Upper lobe of left lung (tissue), 6 donors: ENCODE data around the gene HNRNPDL. TPM values are rescaled to one million over a fixed set of nuclear protein-coding genes. Genes with fewer than 3 reads are reported as not detected.
A peak's percentile ranks its signal among the peaks of the same experiment; 100 is the strongest.

ENCODE experiments used
- ATAC-seq, 2 donors: fragments of 200-7000 bp; cut with Tn5 transposase; one replicate each; pipeline ENCODE4 v1.9.1; 2022; ENCODE audit warnings: mild to moderate bottlenecking in 2 of 2, moderate library complexity in 2 of 2; ENCODE audit not compliant: low FRiP score in 2 of 2
- DNase-seq, 2 donors: peaks; one replicate each; pipeline ENCODE4 v3.0.0-alpha.2; 2019 to 2020
- H3K27ac ChIP-seq, 4 donors: fragments of 200-600 bp; sonication (generic); one replicate each; pipeline ENCODE4 v1.5.1; 2016 to 2019
- H3K27me3 ChIP-seq, 4 donors: fragments of 200-600 bp; sonication (generic); one replicate each; pipeline ENCODE4 v1.5.1; 2017 to 2019
- H3K36me3 ChIP-seq, 4 donors: fragments of 200-600 bp; sonication (generic); one replicate each; pipeline ENCODE4 v1.5.1; 2016 to 2019
- H3K4me1 ChIP-seq, 4 donors: fragments of 200-600 bp; sonication (generic); one replicate each; pipeline ENCODE4 v1.5.1; 2018 to 2019
- H3K4me3 ChIP-seq, 4 donors: fragments of 200-600 bp; sonication (generic); one replicate each; pipeline ENCODE4 v1.5.1; 2017 to 2019; ENCODE audit warnings: mild to moderate bottlenecking in 2 of 4, moderate library complexity in 1 of 4
- H3K9me3 ChIP-seq, 4 donors: fragments of 200-600 bp; sonication (generic); one replicate each; pipeline ENCODE4 v1.5.1; 2018 to 2019
- EP300 ChIP-seq, 4 donors: sonication (generic); formaldehyde crosslinking; IDR thresholded peaks; one replicate each; pipeline ENCODE4 v1.5.1; 2017; ENCODE audit warnings: antibody characterized with exemption in 4 of 4, control low read depth in 2 of 4
- POLR2A ChIP-seq, 4 donors: fragments of 450-650 bp; IDR thresholded peaks; one replicate each; pipeline ENCODE4 v1.5.1; 2016 to 2017; ENCODE audit warnings: antibody characterized with exemption in 4 of 4, mild to moderate bottlenecking in 2 of 4
- POLR2AphosphoS5 ChIP-seq, 2 donors: sonication (generic); formaldehyde crosslinking; IDR thresholded peaks; one replicate each; pipeline ENCODE4 v1.5.1; 2017; ENCODE audit warnings: antibody characterized with exemption in 2 of 2
- WGBS, 2 donors: methylation state at CpG; one replicate each; pipeline ENCODE4 v1.1.5; 2017 to 2018; 5-methylcytosine and 5-hydroxymethylcytosine counted together
- total RNA-seq, 6 donors: library from RNA; depleted of rRNA in 4 of 6; stranded (reverse); fragments of >200 nt in 4 of 6; gene quantifications; one replicate each; pipeline versions ENCODE4 v1.1.0 to v1.2.1, GENCODE V29; 2016 to 2021
- TF ChIP-seq, protein P1 (sequence below), 6 experiments: fragments of 450-650 bp in 4 of 6; fragments of 200-600 bp in 2 of 6; sonication (generic) in 2 of 6; IDR thresholded peaks; one replicate each; pipeline ENCODE4 v1.5.1; 2016 to 2019; ENCODE audit warnings: antibody characterized with exemption in 6 of 6
- donor health status: DM: no; HTN: no; CAD: no; lungs with moderate emphysema.
- donor health status: DM: no; HTN: yes; CAD: no; lungs with severe emphysema.

The HNRNPDL gene
- total RNA-seq, 6 donors from 2014 or later = 141 to 249 (median 186) TPM

DNA sequence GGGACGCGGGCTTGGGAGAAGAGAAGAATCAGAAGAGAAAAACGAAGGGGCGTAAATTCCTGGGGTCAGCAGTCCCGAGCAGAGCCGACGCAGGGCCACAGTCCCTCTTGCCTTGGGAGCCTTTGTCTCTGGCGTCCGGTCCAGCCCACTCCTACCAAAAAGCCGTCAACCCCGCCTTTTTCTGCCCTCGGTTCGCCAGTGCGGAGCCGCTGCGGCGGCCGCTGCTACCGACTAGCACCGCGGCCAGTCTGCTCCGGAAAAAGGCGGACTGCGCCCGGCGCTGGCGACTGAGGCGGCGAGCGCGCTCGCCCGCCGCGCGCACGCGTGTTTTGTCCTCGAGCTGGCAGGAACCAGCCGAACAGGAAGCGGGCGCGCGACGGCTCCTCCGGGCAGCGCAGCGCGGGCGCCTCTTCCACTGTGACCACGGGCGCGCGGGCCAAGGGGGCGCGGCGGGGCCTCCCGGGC is 502 bp downstream of the HNRNPDL start:
- peaks cover 10 to 26% (median 16%) of the 10 kb centered on the region in 4 donors for H3K36me3 ChIP-seq
- DNase-seq (peak in 1 of 2 donors; percentile 95), ATAC-seq (peak; percentile 2 to 28)
- H3K4me1 ChIP-seq = peaks cover 33 to 47% (median 37%) of the 10 kb centered on the region in 4 donors
- H3K27me3 ChIP-seq = no peaks in the 10 kb centered on the region
- WGBS, 2 donors = 0 to 1% methylated on average over 9 to 36 of the region's 58 CpGs
- H3K9me3 ChIP-seq = no peaks in the 10 kb centered on the region
- peak overlapping the region; percentile 82 to 91 (median 88) for H3K4me3 ChIP-seq
- H3K27ac ChIP-seq = peak overlapping the region; percentile 96 to 99 (median 96)
- TF ChIP-seq, protein P1, sequence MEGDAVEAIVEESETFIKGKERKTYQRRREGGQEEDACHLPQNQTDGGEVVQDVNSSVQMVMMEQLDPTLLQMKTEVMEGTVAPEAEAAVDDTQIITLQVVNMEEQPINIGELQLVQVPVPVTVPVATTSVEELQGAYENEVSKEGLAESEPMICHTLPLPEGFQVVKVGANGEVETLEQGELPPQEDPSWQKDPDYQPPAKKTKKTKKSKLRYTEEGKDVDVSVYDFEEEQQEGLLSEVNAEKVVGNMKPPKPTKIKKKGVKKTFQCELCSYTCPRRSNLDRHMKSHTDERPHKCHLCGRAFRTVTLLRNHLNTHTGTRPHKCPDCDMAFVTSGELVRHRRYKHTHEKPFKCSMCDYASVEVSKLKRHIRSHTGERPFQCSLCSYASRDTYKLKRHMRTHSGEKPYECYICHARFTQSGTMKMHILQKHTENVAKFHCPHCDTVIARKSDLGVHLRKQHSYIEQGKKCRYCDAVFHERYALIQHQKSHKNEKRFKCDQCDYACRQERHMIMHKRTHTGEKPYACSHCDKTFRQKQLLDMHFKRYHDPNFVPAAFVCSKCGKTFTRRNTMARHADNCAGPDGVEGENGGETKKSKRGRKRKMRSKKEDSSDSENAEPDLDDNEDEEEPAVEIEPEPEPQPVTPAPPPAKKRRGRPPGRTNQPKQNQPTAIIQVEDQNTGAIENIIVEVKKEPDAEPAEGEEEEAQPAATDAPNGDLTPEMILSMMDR (IDR thresholded peaks at IDR 0.05) = peak in 1 of 6 experiments; percentile 25
- TF ChIP-seq POLR2AphosphoS5 (IDR thresholded peaks at IDR 0.05) (no peak), POLR2A (IDR thresholded peaks at IDR 0.05) (peak in 1 of 4 donors; percentile 48), EP300 (IDR thresholded peaks at IDR 0.05) (no peak)

DNA sequence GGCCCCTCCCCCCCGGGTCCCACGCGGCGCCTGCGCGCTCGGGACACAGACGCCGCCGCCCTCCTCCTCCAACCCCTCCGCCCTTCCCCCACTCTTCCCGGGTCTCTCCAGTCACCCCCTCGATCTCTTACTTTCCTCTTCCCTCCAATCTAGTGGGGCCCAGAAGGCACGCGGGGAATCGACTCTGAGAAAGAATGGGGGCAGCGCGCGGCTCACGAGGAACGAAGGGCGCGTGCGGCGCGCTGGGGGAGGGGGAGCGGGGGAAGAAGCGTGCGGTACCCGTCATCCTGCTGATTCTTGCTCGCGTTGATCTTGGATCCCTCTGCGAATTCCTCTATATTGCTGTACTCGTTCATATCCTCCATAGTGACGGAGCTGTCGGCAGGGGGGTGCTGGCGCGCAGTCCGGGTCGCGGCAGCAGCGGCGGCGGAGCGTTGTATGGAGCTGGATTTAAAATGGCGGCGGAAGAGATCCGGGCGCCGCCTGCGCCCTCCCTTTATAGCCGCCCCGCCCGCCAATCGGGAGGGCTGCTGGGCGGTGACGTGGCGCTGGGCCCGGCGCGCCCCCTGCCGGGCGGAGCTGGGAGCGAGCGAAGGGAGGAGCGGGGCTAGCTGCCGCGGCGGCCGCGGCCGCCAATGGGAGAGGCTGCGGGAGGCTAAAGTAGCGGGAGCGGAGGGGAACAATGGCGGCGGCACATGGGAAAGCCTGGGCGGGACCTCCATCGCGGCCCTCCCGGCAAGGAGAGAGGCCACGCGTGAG is 1.1 kb downstream of the HNRNPDL start:
- DNase-seq (peak; percentile 90 to 100), ATAC-seq (peak; percentile 93 to 97)
- TF ChIP-seq POLR2A (IDR thresholded peaks at IDR 0.05) (peak; percentile 31 to 91 (median 70)), EP300 (IDR thresholded peaks at IDR 0.05) (no peak), POLR2AphosphoS5 (IDR thresholded peaks at IDR 0.05) (peak; percentile 81 to 91)
- TF ChIP-seq, protein P1 (IDR thresholded peaks at IDR 0.05) = peak; percentile 99
- 1% methylated on average over 47 to 74 of the region's 83 CpGs for WGBS, 2 donors
- no peaks in the 10 kb centered on the region for H3K27me3 ChIP-seq
- H3K4me1 ChIP-seq = peaks cover 33 to 47% (median 37%) of the 10 kb centered on the region in 4 donors
- peak overlapping the region; percentile 96 to 99 (median 96) for H3K27ac ChIP-seq
- H3K4me3 ChIP-seq = peak overlapping the region; percentile 86 to 91 (median 88)
- peaks cover 15 to 32% (median 22%) of the 10 kb centered on the region in 4 donors for H3K36me3 ChIP-seq
- H3K9me3 ChIP-seq = no peaks in the 10 kb centered on the region

DNA sequence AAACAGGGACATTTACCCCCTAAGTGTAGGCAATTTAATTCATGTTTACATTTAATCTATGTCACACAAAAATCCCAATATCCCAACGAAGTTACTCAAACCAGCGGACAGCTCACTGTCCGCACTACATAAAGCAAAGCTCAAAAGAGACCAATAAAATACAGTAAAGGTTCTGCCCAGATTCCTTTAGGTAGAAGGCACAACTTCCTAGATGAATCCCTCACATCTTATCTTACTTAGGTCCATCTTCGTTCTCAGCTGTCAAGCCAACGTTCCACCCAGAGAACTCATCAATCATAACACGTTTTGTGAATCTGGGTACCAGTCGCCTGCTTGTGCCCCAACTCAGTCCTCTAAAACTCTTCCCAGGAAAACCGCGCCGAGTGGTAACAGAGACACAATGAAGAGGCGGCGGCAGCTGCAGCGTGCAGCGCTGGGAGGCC is 1.7 kb downstream of the HNRNPDL start:
- 1 to 2% methylated on average over 14 of the region's 14 CpGs for WGBS, 2 donors
- Histone ChIP-seq H3K4me3 (peak overlapping the region; percentile 86 to 91 (median 88)), H3K27ac (peak overlapping the region; percentile 96 to 99 (median 96)), H3K9me3 (no peaks in the 10 kb centered on the region), H3K4me1 (peaks cover 33 to 47% (median 37%) of the 10 kb centered on the region in 4 donors), H3K36me3 (peaks cover 19 to 38% (median 28%) of the 10 kb centered on the region in 4 donors), H3K27me3 (no peaks in the 10 kb centered on the region)
- TF ChIP-seq POLR2AphosphoS5 (IDR thresholded peaks at IDR 0.05) = no peak
- no peak for TF ChIP-seq EP300 (IDR thresholded peaks at IDR 0.05)
- no peak for TF ChIP-seq POLR2A (IDR thresholded peaks at IDR 0.05)
- TF ChIP-seq, protein P1 (IDR thresholded peaks at IDR 0.05) = no peak
- DNase-seq (no peak), ATAC-seq (no peak)

DNA sequence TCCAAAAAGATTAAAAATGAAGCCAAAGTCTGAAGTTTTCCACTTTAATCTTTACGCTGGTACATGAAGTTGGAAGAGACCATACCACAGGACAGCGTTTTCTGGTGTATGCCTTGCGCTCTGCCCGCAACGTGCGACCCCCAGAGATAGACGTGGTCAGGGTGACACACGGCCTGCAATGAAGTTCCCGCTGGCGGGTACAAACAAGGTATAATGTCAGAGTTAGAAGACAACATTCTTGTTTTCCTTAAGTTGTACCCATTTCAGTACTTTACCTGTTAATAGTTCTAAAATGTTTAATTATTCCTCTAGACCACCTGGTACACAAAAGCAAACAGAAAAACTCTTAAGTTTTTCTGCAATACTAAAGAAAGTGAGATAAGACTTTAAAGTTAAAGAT is 4.8 kb downstream of the HNRNPDL start:
- DNase-seq = no peak
- Histone ChIP-seq H3K4me3 (no peak overlapping the region), H3K9me3 (no peaks in the 10 kb centered on the region), H3K27ac (no peak overlapping the region), H3K27me3 (no peaks in the 10 kb centered on the region), H3K4me1 (peaks cover 21 to 26% (median 24%) of the 10 kb centered on the region in 4 donors), H3K36me3 (peaks cover 19 to 53% (median 37%) of the 10 kb centered on the region in 4 donors)
- ATAC-seq = no peak
- 83 to 91% methylated on average over 10 of the region's 10 CpGs for WGBS, 2 donors
- TF ChIP-seq, protein P1 (IDR thresholded peaks at IDR 0.05) = no peak
- TF ChIP-seq POLR2A (IDR thresholded peaks at IDR 0.05) (no peak), EP300 (IDR thresholded peaks at IDR 0.05) (no peak), POLR2AphosphoS5 (IDR thresholded peaks at IDR 0.05) (no peak)
